ENCODE data around the gene MICALL1.

DNA sequence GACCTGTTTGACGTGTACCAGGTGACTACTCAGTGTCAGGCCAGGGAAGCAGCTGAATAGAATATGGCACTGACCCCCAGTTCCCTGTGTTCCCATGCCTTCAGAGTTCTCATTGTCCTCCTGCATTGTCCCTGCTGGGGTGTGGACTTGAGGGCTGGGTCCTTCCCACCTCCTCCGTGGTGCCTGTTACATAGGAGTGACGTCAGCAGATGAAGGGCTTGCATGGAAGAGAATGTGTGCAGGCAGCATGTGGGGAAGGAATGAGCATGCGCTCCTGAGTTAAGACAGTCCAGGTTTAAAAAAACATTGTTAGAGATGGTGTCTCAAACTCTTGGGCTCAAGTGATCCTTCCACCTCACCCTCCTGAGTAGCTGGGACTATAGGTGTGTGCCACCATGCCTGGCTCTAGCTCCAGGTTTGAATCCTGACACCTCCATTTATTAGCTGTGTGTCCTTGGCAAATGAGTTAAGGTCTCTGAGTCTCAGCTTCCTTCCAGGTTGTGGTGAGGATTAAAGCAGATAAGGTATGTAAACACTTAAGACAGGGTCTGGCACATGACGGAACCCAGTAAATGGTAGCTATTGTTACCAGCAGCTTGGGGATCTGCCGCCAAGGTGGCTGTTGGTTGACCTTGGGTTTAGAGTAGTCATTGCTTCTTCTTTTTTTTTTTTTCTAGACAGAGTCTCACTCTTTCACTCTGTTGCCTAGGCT lies 85.8 kb downstream of the MICALL1 start:
- no peak for TF ChIP-seq HDAC2 (IDR thresholded peaks at IDR 0.05)
- no peak for TF ChIP-seq EHMT2 (IDR thresholded peaks at IDR 0.05; ENCODE audit: low read depth)
- TF ChIP-seq, protein P1, sequence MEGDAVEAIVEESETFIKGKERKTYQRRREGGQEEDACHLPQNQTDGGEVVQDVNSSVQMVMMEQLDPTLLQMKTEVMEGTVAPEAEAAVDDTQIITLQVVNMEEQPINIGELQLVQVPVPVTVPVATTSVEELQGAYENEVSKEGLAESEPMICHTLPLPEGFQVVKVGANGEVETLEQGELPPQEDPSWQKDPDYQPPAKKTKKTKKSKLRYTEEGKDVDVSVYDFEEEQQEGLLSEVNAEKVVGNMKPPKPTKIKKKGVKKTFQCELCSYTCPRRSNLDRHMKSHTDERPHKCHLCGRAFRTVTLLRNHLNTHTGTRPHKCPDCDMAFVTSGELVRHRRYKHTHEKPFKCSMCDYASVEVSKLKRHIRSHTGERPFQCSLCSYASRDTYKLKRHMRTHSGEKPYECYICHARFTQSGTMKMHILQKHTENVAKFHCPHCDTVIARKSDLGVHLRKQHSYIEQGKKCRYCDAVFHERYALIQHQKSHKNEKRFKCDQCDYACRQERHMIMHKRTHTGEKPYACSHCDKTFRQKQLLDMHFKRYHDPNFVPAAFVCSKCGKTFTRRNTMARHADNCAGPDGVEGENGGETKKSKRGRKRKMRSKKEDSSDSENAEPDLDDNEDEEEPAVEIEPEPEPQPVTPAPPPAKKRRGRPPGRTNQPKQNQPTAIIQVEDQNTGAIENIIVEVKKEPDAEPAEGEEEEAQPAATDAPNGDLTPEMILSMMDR (IDR thresholded peaks at IDR 0.05), result no peak
- TF ChIP-seq FOSL2 (IDR thresholded peaks at IDR 0.05), result no peak
- TF ChIP-seq FOSL2 (CRISPR knock-in tag; IDR thresholded peaks at IDR 0.05), result no peak
- TF ChIP-seq POLR2A (IDR thresholded peaks at IDR 0.05; ENCODE audit: low read length), result no peak
- no peak for TF ChIP-seq NR3C1 (IDR thresholded peaks at IDR 0.05)

All from A549 (cell line).